GM19023 (cell line): Measurements from ENCODE around the gene C2orf78.

ENCODE experiments used
- ATAC-seq: cut with Tn5 transposase; IDR thresholded peaks from one replicate; pipeline ENCODE4 v1.9.1; 2021; ENCODE audit warnings: mild to moderate bottlenecking, moderate library complexity; ENCODE audit not compliant: unreplicated experiment

Gene C2orf78

GRCh38 chr2:73837847-73838585 lies 54.0 kb downstream of the C2orf78 start:
- no peak for ATAC-seq

GRCh38 chr2:73838889-73839534 lies 55.0 kb downstream of the C2orf78 start:
- ATAC-seq: no peak

GRCh38 chr2:73839653-73840411 lies 55.8 kb downstream of the C2orf78 start:
- no peak for ATAC-seq

- no peak for ATAC-seq
These were observed 58.1 kb downstream of the C2orf78 start for GRCh38 chr2:73841912-73842738.

- no peak for ATAC-seq
These were observed 58.7 kb downstream of the C2orf78 start for GRCh38 chr2:73842739-73843019.

GRCh38 chr2:73844087-73844486 lies 60.1 kb downstream of the C2orf78 start:
- ATAC-seq: no peak

- no peak for ATAC-seq
These were observed 66.0 kb downstream of the C2orf78 start for GRCh38 chr2:73850009-73850408.

- no peak for ATAC-seq
These were observed 67.3 kb downstream of the C2orf78 start for GRCh38 chr2:73851274-73851673.

- no peak for ATAC-seq
These were observed 68.0 kb downstream of the C2orf78 start for GRCh38 chr2:73852020-73852419.

GRCh38 chr2:73855526-73855925 lies 71.5 kb downstream of the C2orf78 start:
- ATAC-seq: no peak

GRCh38 chr2:73856214-73856613 lies 72.2 kb downstream of the C2orf78 start:
- ATAC-seq: no peak

GRCh38 chr2:73859721-73860586 lies 76.0 kb downstream of the C2orf78 start:
- ATAC-seq: no peak

GRCh38 chr2:73862987-73863386 lies 79.0 kb downstream of the C2orf78 start:
- no peak for ATAC-seq
